Transverse colon (tissue), 4 donors: ENCODE data around the gene GOT1.

Source experiments
- CTCF ChIP-seq, 5 experiments: fragments of 200-600 bp in 3 of 5; fragments of 450-650 bp in 2 of 5; sonication (generic) in 3 of 5; IDR thresholded peaks; 1 replicate in 2 of 5; 2 replicates in 3 of 5; pipeline ENCODE4 v1.5.1; 2016 to 2017; ENCODE audit warnings: antibody characterized with exemption in 5 of 5, inconsistent platforms in 3 of 5, mild to moderate bottlenecking in 2 of 5, moderate library complexity in 1 of 5
- EP300 ChIP-seq: sonication (generic); formaldehyde crosslinking; IDR thresholded peaks from one replicate; pipeline ENCODE4 v1.6.1; 2017; ENCODE audit warnings: antibody characterized with exemption, low read depth
- POLR2A ChIP-seq: fragments of 450-650 bp; IDR thresholded peaks from one replicate; pipeline ENCODE4 v1.6.1; 2016; ENCODE audit warnings: antibody characterized with exemption, mild to moderate bottlenecking, moderate library complexity
- POLR2AphosphoS5 ChIP-seq, 3 donors: sonication (generic); formaldehyde crosslinking; IDR thresholded peaks; one replicate each; pipeline ENCODE4 v1.6.1; 2016; ENCODE audit warnings: antibody characterized with exemption in 3 of 3

DNA sequence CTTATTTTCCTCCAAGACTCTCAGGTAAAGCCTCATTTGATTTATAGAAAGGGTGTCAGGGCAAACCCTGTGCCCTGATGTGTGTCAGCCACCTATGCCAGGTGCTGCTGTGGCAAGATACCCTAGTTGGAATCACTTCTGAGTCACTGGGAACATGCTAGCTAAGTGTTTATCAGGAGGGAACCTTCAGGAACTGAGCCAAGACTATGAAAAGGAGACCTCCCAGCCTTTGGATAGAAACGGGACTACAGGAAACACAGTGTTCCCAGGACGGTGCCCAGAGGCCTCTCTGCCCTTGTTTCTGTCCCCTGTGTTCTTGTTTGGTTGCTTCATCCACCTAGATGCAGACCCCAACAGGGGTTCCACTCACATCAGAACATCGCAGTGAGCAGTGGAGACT, 72.7 kb downstream of the GOT1 start:
- TF ChIP-seq POLR2A (no peak), CTCF (IDR thresholded peaks at IDR 0.05) (no peak), EP300 (no peak), POLR2AphosphoS5 (IDR thresholded peaks at IDR 0.05) (no peak)
